ENCODE data around the gene CDK19.

Gene CDK19

GRCh38 chr6:110560239-110561007 lies 254.8 kb downstream of the CDK19 start:
- TF ChIP-seq ZFP30 (CRISPR knock-in tag; IDR thresholded peaks at IDR 0.05) (no peak), ISL1 (CRISPR knock-in tag; IDR thresholded peaks at IDR 0.05) (no peak), GLIS3 (CRISPR knock-in tag; IDR thresholded peaks at IDR 0.05) (no peak), ZFP3 (CRISPR knock-in tag; IDR thresholded peaks at IDR 0.05) (no peak), BACH2 (CRISPR knock-in tag; IDR thresholded peaks at IDR 0.05; ENCODE audit: borderline replicate concordance) (no peak), CREB5 (CRISPR knock-in tag; IDR thresholded peaks at IDR 0.05; ENCODE audit: low read depth) (no peak), TOX (CRISPR knock-in tag; IDR thresholded peaks at IDR 0.05; ENCODE audit: borderline replicate concordance) (no peak), TCF4 (CRISPR knock-in tag; IDR thresholded peaks at IDR 0.05; ENCODE audit: borderline replicate concordance) (no peak), TSHZ2 (CRISPR knock-in tag; IDR thresholded peaks at IDR 0.05) (no peak), SNAI2 (CRISPR knock-in tag; IDR thresholded peaks at IDR 0.05) (no peak), CSDC2 (CRISPR knock-in tag; IDR thresholded peaks at IDR 0.05) (no peak), PPARA (CRISPR knock-in tag; IDR thresholded peaks at IDR 0.05; ENCODE audit: borderline replicate concordance) (no peak), ZNF70 (CRISPR knock-in tag; IDR thresholded peaks at IDR 0.05) (no peak), ESRRG (CRISPR knock-in tag; IDR thresholded peaks at IDR 0.05) (no peak), ZC3H10 (CRISPR knock-in tag; IDR thresholded peaks at IDR 0.05) (no peak), PATZ1 (CRISPR knock-in tag; IDR thresholded peaks at IDR 0.05; ENCODE audit: borderline replicate concordance) (no peak), ZNF565 (CRISPR knock-in tag; conservative IDR thresholded peaks at IDR 0.05; ENCODE audit: low read depth) (no peak)

More at GRCh38 chr6:110560239-110561007, 254.8 kb downstream of the CDK19 start:
- ATAC-seq, result no peak
